ENCODE measurements around the gene GPR84. TPM values are rescaled to one million over a fixed set of nuclear protein-coding genes. Genes with fewer than 3 reads are reported as not detected.

The GPR84 gene
- total and polyA plus RNA-seq, 8 donors = 0.46 to 1.4 (median 0.50) TPM; not detected in 5

- intact Hi-C loops (cut with DNase I; ENCODE audit: low total_unique reads) = no loop called here
- Histone ChIP-seq H3K9me3 (no peaks in the 10 kb centered on the region), H3K27ac (peak overlapping the region in 3 of 5 donors; percentile 19 to 61 (median 60)), H3K27me3 (no peaks in the 10 kb centered on the region), H3K4me3 (no peak overlapping the region), H3K36me3 (peaks cover 0 to 7% (median 0%) of the 10 kb centered on the region in 4 donors), H3K4me1 (peaks cover 7 to 70% (median 38%) of the 10 kb centered on the region in 4 donors)
- TF ChIP-seq CTCF (IDR thresholded peaks at IDR 0.05) = no peak
- no peak for TF ChIP-seq POLR2AphosphoS5 (IDR thresholded peaks at IDR 0.05)
- no peak for TF ChIP-seq POLR2A (IDR thresholded peaks at IDR 0.05)
- TF ChIP-seq EP300 (IDR thresholded peaks at IDR 0.05) = no peak
- 83 to 93% (median 87%) methylated on average over 2 of the region's 2 CpGs for WGBS, 5 donors
- DNase-seq = no peak
Measured at GRCh38 chr12:54377007-54377406, 12.7 kb upstream of the GPR84 start.

DNA sequence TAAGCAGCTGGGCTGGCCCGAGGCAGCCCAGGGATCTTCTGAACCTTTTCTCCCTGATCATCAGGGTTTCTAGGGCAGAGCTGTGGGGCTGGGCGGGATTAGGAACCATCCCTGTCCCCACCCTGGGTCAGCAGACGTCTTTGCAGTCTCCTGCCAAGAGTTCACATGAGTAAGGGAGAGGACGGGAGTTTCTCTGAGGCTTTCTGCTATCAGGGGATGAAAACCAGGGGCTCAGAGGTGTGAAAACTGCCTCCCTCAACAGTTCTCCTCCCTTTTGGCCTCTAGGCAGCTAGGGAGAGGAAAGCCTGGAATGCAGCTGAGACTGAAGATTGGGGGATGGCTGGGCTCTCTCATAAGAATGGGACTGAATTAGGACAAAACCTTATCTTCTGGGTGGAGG lies 12.3 kb upstream of the GPR84 start:
- H3K27ac ChIP-seq = peak overlapping the region in 3 of 5 donors; percentile 19 to 61 (median 60)

DNA sequence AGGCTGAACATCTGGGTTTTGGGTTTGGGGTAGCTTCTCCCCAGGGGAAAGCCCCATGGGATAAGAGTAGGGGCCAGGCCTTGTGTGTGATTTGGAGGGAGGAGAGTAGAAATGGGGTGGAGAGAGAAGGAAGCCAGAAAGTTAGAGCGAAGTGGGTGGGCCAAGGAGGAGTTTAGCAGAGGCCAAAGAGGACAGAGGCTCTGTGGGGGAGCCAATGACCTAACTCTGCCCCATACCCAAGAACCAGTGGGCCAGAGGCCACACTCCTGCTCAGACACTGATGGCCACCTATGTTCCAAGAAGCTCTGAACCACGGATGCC lies 10.9 kb upstream of the GPR84 start:
- DNase-seq = no peak
- H3K27me3 ChIP-seq = no peaks in the 10 kb centered on the region
- TF ChIP-seq POLR2AphosphoS5 (IDR thresholded peaks at IDR 0.05) = no peak
- no peak for TF ChIP-seq CTCF (IDR thresholded peaks at IDR 0.05)
- TF ChIP-seq EP300 (IDR thresholded peaks at IDR 0.05) = no peak
- TF ChIP-seq POLR2A (IDR thresholded peaks at IDR 0.05) = no peak
- H3K36me3 ChIP-seq = peaks cover 0 to 7% (median 0%) of the 10 kb centered on the region in 4 donors
- 59 to 88% (median 75%) methylated on average over 2 of the region's 2 CpGs for WGBS, 5 donors
- intact Hi-C loops (cut with DNase I; ENCODE audit: low total_unique reads) = no loop called here
- peak overlapping the region in 3 of 5 donors; percentile 17 to 61 (median 60) for H3K27ac ChIP-seq
- no peak overlapping the region for H3K4me3 ChIP-seq
- peaks cover 16 to 87% (median 53%) of the 10 kb centered on the region in 4 donors for H3K4me1 ChIP-seq
- no peaks in the 10 kb centered on the region for H3K9me3 ChIP-seq

More for the DNA sequence above, 12.3 kb upstream of the GPR84 start:
- Histone ChIP-seq H3K36me3 (peaks cover 0 to 7% (median 0%) of the 10 kb centered on the region in 4 donors), H3K4me1 (peaks cover 11 to 74% (median 42%) of the 10 kb centered on the region in 4 donors), H3K27me3 (no peaks in the 10 kb centered on the region), H3K4me3 (no peak overlapping the region), H3K9me3 (no peaks in the 10 kb centered on the region)
- TF ChIP-seq POLR2A (IDR thresholded peaks at IDR 0.05) (no peak), CTCF (IDR thresholded peaks at IDR 0.05) (no peak), POLR2AphosphoS5 (IDR thresholded peaks at IDR 0.05) (no peak), EP300 (IDR thresholded peaks at IDR 0.05) (no peak)
- intact Hi-C loops (cut with DNase I; ENCODE audit: low total_unique reads) = no loop called here
- peak in 1 of 2 donors; percentile 56 for DNase-seq
- 57 to 88% (median 74%) methylated on average over 4 of the region's 4 CpGs for WGBS, 5 donors

- WGBS, 5 donors = 25 to 56% (median 45%) methylated on average over 2 of the region's 2 CpGs
- no peak for DNase-seq
- H3K4me1 ChIP-seq = peaks cover 20 to 87% (median 57%) of the 10 kb centered on the region in 4 donors
- H3K4me3 ChIP-seq = no peak overlapping the region
- peak overlapping the region in 3 of 5 donors; percentile 31 to 61 (median 60) for H3K27ac ChIP-seq
- intact Hi-C loops (cut with DNase I; ENCODE audit: low total_unique reads) = no loop called here
- peaks cover 0 to 4% (median 0%) of the 10 kb centered on the region in 3 donors for H3K27me3 ChIP-seq
- H3K9me3 ChIP-seq = no peaks in the 10 kb centered on the region
- TF ChIP-seq EP300 (IDR thresholded peaks at IDR 0.05) (no peak), POLR2AphosphoS5 (IDR thresholded peaks at IDR 0.05) (no peak), POLR2A (IDR thresholded peaks at IDR 0.05) (no peak), CTCF (IDR thresholded peaks at IDR 0.05) (no peak)
- H3K36me3 ChIP-seq = peaks cover 0 to 7% (median 0%) of the 10 kb centered on the region in 4 donors
Measured at GRCh38 chr12:54374562-54375258, 10.4 kb upstream of the GPR84 start.
